HG02571 (cell line): ENCODE measurements around the gene CTNS.
"Not testable (repeated sequence)": the region's sequence is repeated elsewhere in the genome, so short reads cannot be mapped to it uniquely, and the experiment has no call there.

ENCODE experiments used
- ATAC-seq: cut with Tn5 transposase; IDR thresholded peaks from one replicate; pipeline ENCODE4 v1.9.1; 2021; ENCODE audit warnings: mild to moderate bottlenecking, moderate library complexity; ENCODE audit not compliant: unreplicated experiment

CTNS gene

GRCh38 chr17:3681565-3681964 is 45.0 kb downstream of the CTNS start:
- no peak for ATAC-seq

- ATAC-seq, result no peak
Measured at GRCh38 chr17:3682033-3682432, 45.5 kb downstream of the CTNS start.

- ATAC-seq, result no peak
Measured at GRCh38 chr17:3683054-3683511, 46.5 kb downstream of the CTNS start.

DNA sequence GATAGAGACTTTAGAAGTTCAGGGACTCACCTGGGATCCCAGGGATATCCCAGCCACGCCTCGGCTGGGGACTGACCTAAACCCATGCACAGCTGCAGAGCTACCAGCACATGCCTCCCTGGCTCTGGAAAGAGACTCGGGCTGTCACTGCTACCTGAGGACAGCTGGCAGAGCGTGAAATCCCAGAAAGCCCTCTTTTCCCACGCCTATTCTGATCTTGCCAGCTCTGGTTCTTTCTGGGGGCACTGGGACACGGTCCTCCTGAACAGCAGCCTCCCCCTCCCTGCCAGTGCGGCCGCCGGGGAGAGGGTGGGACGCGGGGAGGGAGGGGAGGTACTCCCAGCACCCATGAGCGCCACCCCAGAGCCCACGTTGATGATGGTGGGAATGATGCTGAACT is 48.6 kb downstream of the CTNS start:
- no peak for ATAC-seq

GRCh38 chr17:3688027-3688553 is 51.5 kb downstream of the CTNS start:
- ATAC-seq, result no peak

- no peak for ATAC-seq
Measured at GRCh38 chr17:3688852-3689261, 52.3 kb downstream of the CTNS start.

DNA sequence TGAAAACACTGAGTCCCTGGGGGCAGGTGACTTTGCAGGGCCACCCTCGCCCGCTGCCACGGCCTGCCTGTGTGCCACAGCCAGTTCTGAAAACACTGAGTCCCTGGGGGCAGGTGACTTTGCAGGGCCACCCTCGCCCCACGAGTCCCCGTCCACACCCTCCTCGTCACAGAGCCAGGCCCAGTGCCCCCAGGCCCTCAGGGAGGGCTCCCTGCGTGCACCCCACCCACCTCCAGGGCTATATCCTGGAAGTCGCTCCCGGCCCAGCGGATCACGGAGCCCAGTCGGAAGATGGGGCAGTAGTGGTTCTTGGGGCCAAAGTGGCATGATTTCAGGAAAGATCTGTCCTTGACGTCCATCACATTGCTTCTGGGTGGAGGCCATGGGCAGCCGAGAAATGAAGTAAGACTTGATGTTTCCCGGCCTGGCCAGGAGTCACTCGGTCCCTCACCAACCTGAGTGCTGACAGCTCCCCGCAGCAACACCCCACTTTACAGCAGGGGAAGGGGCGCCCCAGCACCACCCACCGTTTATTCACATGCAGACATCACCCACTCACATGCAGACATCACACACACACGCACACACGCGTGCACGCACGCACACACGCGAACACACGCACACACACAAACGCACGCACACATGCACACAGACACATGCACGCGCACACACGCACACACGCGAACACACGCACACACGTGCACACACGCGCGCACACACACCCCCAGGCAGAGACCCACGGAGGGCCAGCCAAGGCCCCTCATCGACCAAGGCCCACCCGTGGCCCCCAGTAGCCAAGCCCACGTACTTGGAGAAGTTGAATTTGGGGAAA is 52.9 kb downstream of the CTNS start:
- no peak for ATAC-seq

DNA sequence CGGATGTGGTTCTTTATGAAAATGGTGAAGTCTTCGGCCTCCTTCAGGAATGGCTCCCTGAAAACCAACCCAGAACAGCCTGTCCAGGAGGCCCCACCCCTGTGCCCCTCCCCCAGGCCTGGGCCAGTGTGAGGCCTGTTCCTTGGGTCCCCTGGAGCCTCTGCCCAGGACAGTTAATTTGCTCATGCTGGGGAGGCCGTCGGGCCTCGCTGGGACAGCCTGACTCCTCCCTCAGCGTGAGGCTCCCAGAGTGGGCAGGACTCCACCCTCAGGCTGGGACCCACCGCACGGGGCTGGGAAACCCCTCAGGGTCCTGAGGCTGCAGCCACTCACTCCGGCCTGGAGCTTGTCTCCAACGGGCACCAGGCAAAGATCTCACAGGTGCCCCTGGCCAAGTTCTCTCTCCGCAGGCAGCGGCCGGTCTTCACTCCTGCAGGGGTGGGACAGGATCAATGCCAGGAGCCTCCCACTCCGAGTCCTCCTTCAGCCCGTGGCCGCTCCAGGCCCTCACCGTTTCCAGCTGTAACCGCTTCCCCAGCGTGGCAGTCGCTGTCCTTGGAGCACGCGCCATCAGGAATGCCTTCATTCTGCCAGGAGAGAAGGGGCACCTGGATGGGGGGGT is 53.6 kb downstream of the CTNS start:
- ATAC-seq, result no peak

DNA sequence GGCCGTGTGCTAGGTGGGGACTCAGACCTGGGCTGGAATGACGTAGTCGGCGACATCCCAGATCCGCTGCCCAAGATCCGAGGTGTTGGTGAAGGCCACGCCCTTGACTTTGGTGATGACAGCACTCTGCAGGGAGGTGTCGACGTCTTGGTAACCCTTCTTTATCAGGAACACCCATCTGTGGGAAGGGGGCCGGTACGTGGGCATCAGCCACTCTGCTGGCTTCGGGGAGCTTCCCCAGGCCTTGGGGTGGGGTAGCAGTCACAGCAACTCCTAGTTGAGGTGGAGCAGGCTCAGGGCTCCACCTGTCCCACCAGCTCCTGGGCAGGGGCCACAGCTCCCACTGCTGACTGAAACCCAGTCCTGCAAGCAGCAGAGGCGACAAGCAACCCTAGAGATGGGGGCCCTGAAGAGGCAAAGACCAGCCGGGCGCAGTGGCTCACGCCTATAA is 55.1 kb downstream of the CTNS start:
- no peak for ATAC-seq

GRCh38 chr17:3692346-3692745 is 55.8 kb downstream of the CTNS start:
- ATAC-seq, result no peak

DNA sequence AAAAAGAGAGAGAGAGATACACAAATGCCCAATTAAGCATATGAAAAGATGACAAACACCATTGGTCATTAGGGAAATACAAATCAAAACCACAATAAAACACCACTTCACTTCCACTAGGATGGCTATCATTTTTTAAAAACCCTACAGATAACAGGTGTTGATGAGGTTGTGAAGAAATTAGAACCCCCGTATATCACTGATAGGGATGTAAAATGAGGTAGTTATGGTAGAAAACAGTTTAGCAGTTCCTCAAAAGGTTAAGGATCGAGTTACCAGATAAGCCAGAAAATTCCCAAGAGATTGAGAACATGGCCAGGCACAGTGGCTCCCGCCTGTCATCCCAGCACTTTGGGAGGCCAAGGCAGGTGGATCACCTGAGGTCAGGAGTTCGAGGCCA is 56.6 kb downstream of the CTNS start:
- ATAC-seq, result no peak

DNA sequence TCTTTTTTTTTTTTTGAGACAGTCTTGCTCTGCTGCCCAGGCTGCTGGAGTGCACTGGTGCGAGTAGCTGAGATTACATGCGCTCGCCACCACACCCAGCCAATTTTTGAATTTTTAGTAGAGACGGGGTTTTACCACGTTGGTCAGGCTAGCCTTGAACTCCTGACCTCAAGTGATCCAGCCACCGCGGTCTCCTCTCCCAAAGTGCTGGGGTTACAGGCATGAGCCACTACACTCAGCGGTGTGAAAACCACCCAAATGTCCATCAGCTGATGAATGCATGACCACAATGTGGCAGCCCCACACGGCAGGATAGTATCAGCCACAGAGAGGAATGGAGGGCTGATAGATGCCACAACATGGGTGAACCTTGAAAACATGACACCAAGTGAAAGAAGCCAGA is 57.3 kb downstream of the CTNS start:
- no peak for ATAC-seq

GRCh38 chr17:3695129-3695722 is 58.7 kb downstream of the CTNS start:
- no peak for ATAC-seq

GRCh38 chr17:3695723-3696411 is 59.3 kb downstream of the CTNS start, which contains the start of gene P2RX5:
TSS of gene P2RX5 (minus strand) at chr17:3696155. CDS start at chr17:3696005, 150 bp downstream.
- no peak for ATAC-seq

DNA sequence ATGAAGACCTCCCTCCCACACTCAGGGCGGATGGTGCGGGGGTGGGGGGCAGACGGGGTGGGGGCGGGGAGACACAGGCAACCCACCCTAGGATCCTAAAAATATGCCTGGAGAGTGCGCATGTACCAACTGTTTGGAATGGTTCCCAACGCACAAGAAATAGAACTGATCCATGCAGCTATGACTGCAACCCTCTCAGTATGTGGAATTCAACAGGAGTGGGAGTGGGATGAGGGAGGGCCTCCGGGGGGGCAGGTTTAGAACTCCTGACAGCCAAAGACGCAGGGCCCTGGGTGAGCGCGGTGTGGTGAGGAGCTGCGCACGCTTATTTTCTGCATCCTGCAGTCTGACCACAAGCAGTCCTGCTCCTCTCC is 60.5 kb downstream of the CTNS start:
- no peak for ATAC-seq

- no peak for ATAC-seq
Measured at GRCh38 chr17:3698139-3698538, 61.6 kb downstream of the CTNS start.

DNA sequence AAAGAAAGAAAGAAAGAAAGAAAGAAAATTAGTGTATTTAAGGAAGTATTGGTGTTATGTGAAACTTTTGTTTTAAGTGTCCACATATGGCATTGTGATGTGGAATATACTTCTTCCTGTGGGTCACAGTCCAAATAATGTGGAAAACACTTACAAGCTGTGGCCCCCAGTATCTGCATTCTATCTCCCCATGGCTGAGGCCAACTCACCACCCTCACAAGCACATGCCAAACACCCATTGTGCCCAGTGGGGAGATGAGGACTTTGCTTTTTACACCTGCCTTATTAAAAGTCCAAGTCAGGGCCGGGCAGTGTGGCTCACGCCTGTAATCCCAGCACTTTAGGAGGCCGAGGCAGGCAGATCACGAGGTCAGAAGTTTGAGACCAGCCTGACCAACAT is 63.4 kb downstream of the CTNS start:
- no peak for ATAC-seq

- ATAC-seq, result not testable (repeated sequence)
Measured at GRCh38 chr17:3702041-3702539, 65.5 kb downstream of the CTNS start.

DNA sequence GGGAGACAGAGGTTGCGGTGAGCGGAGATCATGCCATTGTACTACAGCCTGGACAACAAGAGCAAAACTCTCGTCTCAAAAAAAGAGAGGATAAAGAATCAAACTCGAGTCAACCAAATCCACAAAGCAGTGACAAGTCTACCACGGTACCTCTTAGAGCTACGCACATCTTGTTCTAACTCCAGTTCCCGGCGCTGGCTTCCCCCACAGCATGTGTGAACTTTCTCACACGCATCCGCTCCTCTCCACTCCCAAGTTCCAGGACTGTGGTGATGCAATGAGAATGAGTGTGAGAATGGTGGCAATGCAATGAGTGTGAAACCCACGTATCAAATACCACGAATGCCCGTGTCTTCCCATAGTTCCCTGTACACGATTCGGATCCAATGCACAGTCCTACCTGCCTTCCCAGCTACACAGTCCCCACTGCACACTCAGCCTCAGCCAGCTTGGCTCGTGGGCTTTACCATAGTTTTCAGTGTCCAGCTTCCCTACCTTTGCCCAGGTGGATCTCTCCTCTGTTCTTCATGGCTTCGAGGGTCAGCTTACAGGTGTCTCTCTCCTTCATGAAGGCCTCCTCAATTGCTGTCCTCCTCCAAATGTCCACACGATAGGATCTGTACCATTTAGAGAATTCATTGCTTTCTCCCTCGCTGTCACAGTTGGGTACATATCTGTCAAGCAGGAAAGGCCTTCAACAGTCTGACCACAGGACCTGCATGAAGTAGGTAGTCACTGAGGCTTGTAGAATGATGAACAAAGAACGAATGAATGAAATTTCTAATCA is 68.6 kb downstream of the CTNS start:
- ATAC-seq, result no peak

- ATAC-seq, result not testable (repeated sequence)
Measured at GRCh38 chr17:3705718-3705984, 69.1 kb downstream of the CTNS start.
